Ovary (tissue), 9 donors: ENCODE measurements around the gene HSDL1. TPM values are rescaled to one million over a fixed set of nuclear protein-coding genes. Genes with fewer than 3 reads are reported as not detected.

Source experiments
- DNase-seq, 5 donors: peaks; one replicate each; pipeline ENCODE4 v3.0.0-alpha.2; 2019 to 2020
- H3K27ac ChIP-seq, 2 donors: fragments of 200-600 bp; one replicate each; pipeline versions ENCODE4 v1.5.1 to v1.8.0; 2019 to 2022
- H3K27me3 ChIP-seq: fragments of 200-600 bp; one replicate; pipeline ENCODE4 v1.8.0; 2022
- H3K36me3 ChIP-seq: fragments of 200-600 bp; sonication (generic); one replicate; pipeline ENCODE4 v1.5.1; 2019
- H3K4me1 ChIP-seq: one replicate; pipeline ENCODE4 v1.8.1; 2013; ENCODE audit warnings: mild to moderate bottlenecking, moderate library complexity; ENCODE audit not compliant: insufficient read depth
- H3K4me3 ChIP-seq: fragments of 200-600 bp; sonication (generic); one replicate; pipeline ENCODE4 v1.5.1; 2017
- H3K9me3 ChIP-seq, 2 donors: fragments of 200-600 bp in 1 of 2; sonication (generic) in 1 of 2; one replicate each; pipeline versions ENCODE4 v1.5.1 to v1.8.1; 2013 to 2019; ENCODE audit warnings: mild to moderate bottlenecking in 1 of 2, moderate library complexity in 1 of 2
- EP300 ChIP-seq: sonication (generic); formaldehyde crosslinking; IDR thresholded peaks from one replicate; pipeline ENCODE4 v1.6.1; 2017; ENCODE audit warnings: antibody characterized with exemption
- POLR2A ChIP-seq: fragments of 450-650 bp; IDR thresholded peaks from one replicate; pipeline ENCODE4 v1.6.1; 2017; ENCODE audit warnings: antibody characterized with exemption, mild to moderate bottlenecking, moderate library complexity
- WGBS, 3 donors: extraction: QIAGEN DNeasy Blood & Tissue Kit in 1 of 3; methylation state at CpG; one replicate each; pipeline versions ENCODE4 v1.1.5 to v1.1.7; 2013 to 2017; 5-methylcytosine and 5-hydroxymethylcytosine counted together
- intact Hi-C, 4 donors: fragments of 100-400 bp; cut with DNase I; formaldehyde crosslinking; loops; one replicate each; pipeline versions ENCODE4 v1.11.0 to v1.15.1; 2022 to 2023
- polyA plus RNA-seq, 2 donors: library from polyadenylated mRNA; stranded (reverse); fragments of 200-250 nt in 1 of 2; fragments of 350-450 nt in 1 of 2; fragmentation: Illumina TruSeq in 1 of 2; extraction: RNeasy Lipid Tissue Mini Kit (QIAGEN cat#74804) in 1 of 2; gene quantifications; one replicate each; pipeline ENCODE4 v1.2.3, GENCODE V29; 2013 to 2014
- total RNA-seq, 7 donors: library from RNA; depleted of rRNA in 2 of 7; stranded (reverse); fragments of >200 nt in 2 of 7; fragmentation: NEBNext Ultra II Directional in 3 of 7; extraction: Animal tissue kit (Norgen Biotek cat#: 25700) in 3 of 7; gene quantifications; one replicate each; pipeline versions ENCODE4 v1.1.0 to v1.2.4, GENCODE V29; 2016 to 2023
- TF ChIP-seq, protein P1 (sequence below), 3 donors: fragments of 450-650 bp in 2 of 3; fragments of 200-600 bp in 1 of 3; IDR thresholded peaks; one replicate each; pipeline versions ENCODE4 v1.5.1 to v1.8.0; 2016 to 2022; ENCODE audit warnings: antibody characterized with exemption in 3 of 3, mild to moderate bottlenecking in 1 of 3
- donor health status: DM: no; HTN: no; CAD: no; lungs with moderate emphysema.
- donor health status: DM: no; HTN: no; CAD: no.
- donor health status: Bipolar disorder and iron deficiency.
- donor health status: DM: yes; HTN: yes; CAD: no.
- donor health status: DM: no; HTN: no; CAD: no.
- donor health status: DM: yes; HTN: yes; CAD: no.

Gene HSDL1
- total and polyA plus RNA-seq, 9 donors: 17.5 to 34.1 (median 27.2) TPM

DNA sequence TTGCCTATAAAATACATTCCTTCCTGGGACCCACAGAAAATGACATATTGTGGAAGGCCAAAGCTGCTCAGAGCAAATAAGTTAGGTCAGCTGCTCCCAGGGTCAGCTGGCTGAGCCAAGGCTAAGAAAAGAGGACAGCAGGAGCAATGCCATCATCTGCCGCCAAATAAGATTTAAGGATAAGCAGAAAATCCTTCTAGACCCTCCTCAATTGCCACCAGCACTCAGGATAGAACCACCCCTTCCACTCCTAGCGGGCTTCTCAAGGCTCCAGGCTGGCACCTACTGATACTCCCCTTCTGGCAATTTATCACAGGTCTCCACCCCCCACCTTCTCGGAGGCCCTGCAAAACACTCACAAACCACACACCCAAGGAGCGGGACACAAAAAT lies 51.1 kb downstream of the HSDL1 start:
- Histone ChIP-seq H3K36me3 (peaks cover 3% of the 10 kb centered on the region), H3K9me3 (no peaks in the 10 kb centered on the region), H3K4me1 (no peaks in the 10 kb centered on the region), H3K27me3 (no peaks in the 10 kb centered on the region), H3K27ac (no peak overlapping the region), H3K4me3 (no peak overlapping the region)
- 94 to 96% (median 94%) methylated on average over 4 of the region's 4 CpGs for WGBS, 3 donors
- DNase-seq: no peak
- TF ChIP-seq EP300: no peak
- TF ChIP-seq, protein P1, sequence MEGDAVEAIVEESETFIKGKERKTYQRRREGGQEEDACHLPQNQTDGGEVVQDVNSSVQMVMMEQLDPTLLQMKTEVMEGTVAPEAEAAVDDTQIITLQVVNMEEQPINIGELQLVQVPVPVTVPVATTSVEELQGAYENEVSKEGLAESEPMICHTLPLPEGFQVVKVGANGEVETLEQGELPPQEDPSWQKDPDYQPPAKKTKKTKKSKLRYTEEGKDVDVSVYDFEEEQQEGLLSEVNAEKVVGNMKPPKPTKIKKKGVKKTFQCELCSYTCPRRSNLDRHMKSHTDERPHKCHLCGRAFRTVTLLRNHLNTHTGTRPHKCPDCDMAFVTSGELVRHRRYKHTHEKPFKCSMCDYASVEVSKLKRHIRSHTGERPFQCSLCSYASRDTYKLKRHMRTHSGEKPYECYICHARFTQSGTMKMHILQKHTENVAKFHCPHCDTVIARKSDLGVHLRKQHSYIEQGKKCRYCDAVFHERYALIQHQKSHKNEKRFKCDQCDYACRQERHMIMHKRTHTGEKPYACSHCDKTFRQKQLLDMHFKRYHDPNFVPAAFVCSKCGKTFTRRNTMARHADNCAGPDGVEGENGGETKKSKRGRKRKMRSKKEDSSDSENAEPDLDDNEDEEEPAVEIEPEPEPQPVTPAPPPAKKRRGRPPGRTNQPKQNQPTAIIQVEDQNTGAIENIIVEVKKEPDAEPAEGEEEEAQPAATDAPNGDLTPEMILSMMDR (IDR thresholded peaks at IDR 0.05): no peak
- no peak for TF ChIP-seq POLR2A
- intact Hi-C loops: no loop called here

DNA sequence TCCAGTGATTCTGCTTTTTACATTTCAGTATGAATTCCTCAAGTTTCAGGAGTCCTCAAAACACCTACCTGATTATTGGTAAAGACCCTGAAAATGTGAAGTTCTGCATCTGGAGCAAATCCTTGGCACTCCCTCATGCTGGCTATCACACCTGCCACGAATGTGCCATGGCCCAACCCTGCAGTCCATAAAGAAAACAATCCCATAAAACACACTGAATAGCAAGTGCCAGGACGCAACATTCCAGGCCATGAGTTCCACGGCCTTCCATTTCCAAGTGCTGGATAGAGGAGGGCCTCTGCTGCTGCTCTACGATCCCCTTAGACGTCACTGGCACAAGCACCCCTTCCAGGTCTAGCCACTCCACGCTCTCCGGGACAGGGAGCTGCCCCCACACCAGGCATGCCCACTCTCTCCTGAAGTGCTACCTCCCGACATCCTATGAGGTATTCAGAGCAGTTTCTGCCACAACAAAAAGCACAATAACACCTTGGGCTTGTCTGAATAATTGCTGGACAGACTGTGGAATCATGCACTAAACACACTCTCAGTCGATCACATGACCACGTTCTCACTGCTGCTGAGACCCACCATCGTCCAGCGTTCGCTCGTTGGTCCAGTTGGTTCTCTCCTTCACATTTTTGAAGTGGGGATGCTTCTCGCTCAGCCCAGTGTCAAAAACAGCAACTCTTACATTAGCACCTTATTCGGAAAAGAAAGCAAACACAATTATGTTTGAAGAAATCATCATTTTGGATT lies 51.7 kb downstream of the HSDL1 start:
- no peak for DNase-seq
- no peak for TF ChIP-seq POLR2A
- TF ChIP-seq, protein P1 (IDR thresholded peaks at IDR 0.05): no peak
- no peak for TF ChIP-seq EP300
- H3K4me1 ChIP-seq: no peaks in the 10 kb centered on the region
- 84 to 88% (median 85%) methylated on average over 16 of the region's 16 CpGs for WGBS, 3 donors
- H3K27me3 ChIP-seq: no peaks in the 10 kb centered on the region
- H3K9me3 ChIP-seq: no peaks in the 10 kb centered on the region
- H3K4me3 ChIP-seq: no peak overlapping the region
- peaks cover 3% of the 10 kb centered on the region for H3K36me3 ChIP-seq
- H3K27ac ChIP-seq: no peak overlapping the region
- intact Hi-C loops: no loop called here

DNA sequence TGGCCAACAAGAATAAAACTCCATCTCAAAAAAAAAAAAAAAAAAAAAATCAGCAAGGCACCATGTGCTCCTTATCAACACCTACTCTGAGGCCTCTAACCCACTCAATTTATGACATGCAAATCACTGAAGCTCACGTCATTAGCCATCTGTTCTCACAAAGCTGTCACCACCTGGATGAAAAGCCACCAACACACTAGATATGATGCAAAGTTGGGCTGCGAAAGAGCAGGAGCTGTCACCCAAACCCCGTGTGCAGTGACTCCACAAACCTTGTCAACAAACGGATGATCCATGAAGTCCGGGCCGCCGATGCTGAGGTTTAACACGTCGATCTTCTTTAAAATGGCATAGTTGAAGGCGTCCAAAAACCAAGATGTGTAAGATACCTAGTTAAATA lies 53.5 kb downstream of the HSDL1 start:
- no peak overlapping the region for H3K4me3 ChIP-seq
- no peaks in the 10 kb centered on the region for H3K9me3 ChIP-seq
- no peak for DNase-seq
- intact Hi-C loops: no loop called here
- TF ChIP-seq EP300: no peak
- TF ChIP-seq, protein P1 (IDR thresholded peaks at IDR 0.05): no peak
- TF ChIP-seq POLR2A: no peak
- H3K4me1 ChIP-seq: no peaks in the 10 kb centered on the region
- H3K27ac ChIP-seq: no peak overlapping the region
- WGBS, 3 donors: 86 to 91% (median 87%) methylated on average over 10 of the region's 10 CpGs
- no peaks in the 10 kb centered on the region for H3K27me3 ChIP-seq
- H3K36me3 ChIP-seq: peaks cover 3% of the 10 kb centered on the region

- Histone ChIP-seq H3K4me1 (no peaks in the 10 kb centered on the region), H3K27ac (no peak overlapping the region), H3K36me3 (peaks cover 3% of the 10 kb centered on the region), H3K4me3 (no peak overlapping the region), H3K9me3 (no peaks in the 10 kb centered on the region), H3K27me3 (no peaks in the 10 kb centered on the region)
- intact Hi-C loops: no loop called here
- WGBS, 3 donors: 86 to 96% (median 87%) methylated on average over 9 of the region's 9 CpGs
- TF ChIP-seq EP300 (no peak), POLR2A (no peak)
- TF ChIP-seq, protein P1 (IDR thresholded peaks at IDR 0.05): no peak
- DNase-seq: no peak
Observed at GRCh38 chr16:84090211-84090610, 54.8 kb downstream of the HSDL1 start.
